HG03432 (cell line): Measurements from ENCODE around the gene SPNS3.

Experiments used
- ATAC-seq: cut with Tn5 transposase; IDR thresholded peaks from one replicate; pipeline ENCODE4 v1.9.1; 2021; ENCODE audit warnings: mild to moderate bottlenecking, moderate library complexity; ENCODE audit not compliant: unreplicated experiment

Gene SPNS3

DNA sequence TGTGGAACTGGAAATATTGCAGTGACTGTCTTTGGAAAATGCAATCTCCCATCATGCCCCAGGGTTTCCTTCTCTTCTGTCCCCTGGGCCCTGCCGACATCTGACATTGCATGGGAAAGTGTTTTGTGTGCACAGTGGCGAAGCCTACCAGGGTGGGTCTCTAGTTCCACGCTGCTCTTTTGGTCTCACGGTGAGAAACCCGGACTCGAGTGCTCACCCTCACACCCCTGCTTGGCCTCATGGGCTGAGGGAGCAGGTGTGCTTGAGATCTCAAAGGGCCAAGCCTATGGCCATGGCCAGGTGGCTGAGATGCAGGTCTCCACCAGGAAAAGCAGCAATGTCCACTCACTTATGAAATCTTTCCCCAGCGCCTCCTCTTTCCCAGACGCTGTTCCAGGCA lies 32.0 kb downstream of the SPNS3 start:
- ATAC-seq = no peak

DNA sequence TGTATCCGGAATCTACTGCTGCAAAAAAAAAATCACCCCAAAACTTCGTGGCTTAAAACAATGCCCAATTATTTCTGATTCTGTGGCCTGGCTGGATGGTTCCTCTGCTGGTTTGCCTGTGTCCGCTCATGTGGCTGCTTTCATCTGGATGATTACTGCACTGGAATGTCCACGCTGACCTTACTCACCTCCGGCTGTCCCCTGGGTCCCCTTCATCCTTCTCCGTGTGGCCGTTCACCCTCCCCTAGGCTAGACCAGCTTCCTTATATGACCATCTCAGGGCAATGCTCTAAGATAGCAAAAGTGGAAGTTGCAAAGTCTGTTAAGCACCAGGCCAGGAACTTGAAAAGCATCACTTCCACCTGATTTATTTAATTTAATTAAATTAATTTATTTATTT lies 33.5 kb downstream of the SPNS3 start:
- no peak for ATAC-seq

DNA sequence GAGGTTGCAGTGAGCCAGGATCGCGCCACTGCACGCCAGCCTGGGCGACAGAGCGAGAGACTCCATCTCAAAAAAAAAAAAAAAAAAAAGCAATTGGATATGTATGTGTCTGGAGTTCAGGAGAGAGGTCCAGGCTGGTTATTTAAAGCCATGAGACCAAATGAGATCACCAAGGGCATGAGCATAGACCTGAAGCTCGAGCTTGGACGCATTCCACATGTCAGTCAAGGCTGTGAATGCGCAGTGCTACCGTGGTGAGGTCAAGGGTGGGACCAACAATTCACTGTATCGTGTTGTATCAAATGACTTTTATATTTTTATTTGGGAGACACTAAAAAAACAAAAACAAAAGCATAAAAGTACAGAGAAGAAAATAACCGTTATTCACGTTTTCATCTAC lies 35.8 kb downstream of the SPNS3 start:
- no peak for ATAC-seq

DNA sequence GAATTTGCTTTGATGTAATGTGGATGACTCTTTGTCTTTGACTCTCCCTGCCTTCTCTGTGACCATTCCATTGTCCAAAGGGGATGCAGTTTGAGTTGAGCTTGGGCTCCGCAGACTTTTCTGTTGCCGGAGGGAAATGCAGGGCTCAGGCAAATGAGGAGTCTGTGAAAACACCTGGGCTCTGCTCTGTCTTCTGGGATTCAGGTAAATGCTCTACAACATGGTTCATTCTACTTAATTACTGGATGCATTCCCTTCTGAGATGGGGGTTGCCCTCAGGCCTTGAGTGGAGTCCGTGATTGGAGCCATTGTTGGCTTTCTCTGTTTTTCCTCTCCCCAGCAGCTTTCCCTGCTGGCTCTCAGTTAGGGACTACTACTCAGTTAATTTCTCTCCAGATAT lies 38.5 kb downstream of the SPNS3 start:
- ATAC-seq = no peak

DNA sequence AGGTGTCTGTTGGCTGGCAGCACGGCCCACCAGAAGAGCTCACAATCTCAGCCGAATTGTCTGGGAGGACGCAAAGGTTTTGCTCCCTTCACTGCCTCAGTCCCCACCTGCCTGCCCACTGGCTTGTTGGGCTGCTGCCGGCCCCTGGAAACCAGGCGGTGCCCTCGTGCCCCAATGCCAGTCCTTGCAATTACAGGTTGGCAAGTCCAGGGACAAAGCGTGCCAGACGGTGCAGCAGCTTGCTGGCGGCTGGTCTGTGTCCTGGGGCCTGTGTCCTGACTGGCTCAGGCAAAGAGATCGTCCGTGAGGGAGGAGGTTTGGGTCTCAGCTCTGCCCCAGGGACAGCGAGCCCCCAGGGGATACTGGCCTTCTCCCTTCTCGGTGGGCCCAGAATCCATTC lies 40.4 kb downstream of the SPNS3 start:
- ATAC-seq = no peak

DNA sequence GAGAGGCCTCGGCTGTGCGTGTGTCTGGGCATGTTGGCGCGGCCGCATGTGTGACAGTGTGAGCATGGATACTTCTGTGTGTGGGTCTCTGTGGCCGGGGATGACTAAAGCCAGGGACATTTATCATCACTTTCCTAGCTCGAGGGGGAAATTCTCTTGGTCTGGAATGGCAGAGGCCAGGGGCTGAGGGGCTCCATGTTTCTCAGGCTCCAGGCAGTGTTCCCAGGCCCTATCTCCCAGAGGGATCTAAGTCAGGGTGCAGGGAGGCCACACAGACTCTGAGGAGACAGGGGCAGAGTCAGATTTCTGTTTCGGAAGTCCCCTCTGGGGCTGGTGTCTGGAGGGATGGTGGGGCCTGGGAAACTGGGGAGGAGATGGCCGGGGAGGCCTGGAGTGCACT lies 41.3 kb downstream of the SPNS3 start:
- no peak for ATAC-seq

DNA sequence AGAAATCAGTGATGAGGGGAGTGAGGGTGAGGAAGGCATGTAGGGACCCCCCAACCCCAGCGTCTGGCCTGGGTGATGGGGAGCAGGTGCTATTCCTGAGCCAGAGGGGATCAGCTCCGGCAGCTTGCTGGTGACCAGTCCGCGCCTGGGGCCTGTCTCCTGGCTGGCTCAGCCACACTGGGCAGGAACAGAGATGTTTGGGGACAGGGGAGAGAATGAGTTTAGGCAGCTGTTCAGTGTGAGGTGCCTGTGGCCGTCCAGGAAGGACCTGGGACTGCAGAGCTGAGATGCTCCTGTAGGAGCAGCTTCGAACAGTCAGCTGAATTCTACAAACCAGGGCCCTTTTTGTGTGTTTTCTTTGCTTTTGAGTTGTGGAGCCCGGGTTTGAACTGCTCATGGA lies 41.7 kb downstream of the SPNS3 start:
- ATAC-seq = no peak

DNA sequence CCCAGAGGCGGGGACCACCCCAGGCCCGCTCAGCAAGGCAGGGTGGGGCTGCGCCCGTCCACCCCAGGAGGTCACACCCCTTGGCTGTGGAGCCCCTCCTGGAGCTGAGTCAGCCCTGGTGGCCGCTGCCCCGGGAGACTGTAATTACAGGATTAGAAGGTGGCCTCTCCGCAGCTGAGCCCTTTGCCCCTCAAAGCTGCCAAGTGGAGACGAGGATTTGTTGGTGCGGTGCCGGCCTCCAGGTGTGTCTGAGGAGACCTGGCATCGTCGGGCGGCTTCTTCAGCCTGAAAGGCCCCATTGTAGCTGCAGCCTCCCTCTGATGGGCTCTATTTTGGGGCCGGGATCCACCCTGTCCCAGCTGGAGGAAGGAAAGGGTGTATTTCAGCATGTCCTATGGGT lies 42.3 kb downstream of the SPNS3 start:
- no peak for ATAC-seq

DNA sequence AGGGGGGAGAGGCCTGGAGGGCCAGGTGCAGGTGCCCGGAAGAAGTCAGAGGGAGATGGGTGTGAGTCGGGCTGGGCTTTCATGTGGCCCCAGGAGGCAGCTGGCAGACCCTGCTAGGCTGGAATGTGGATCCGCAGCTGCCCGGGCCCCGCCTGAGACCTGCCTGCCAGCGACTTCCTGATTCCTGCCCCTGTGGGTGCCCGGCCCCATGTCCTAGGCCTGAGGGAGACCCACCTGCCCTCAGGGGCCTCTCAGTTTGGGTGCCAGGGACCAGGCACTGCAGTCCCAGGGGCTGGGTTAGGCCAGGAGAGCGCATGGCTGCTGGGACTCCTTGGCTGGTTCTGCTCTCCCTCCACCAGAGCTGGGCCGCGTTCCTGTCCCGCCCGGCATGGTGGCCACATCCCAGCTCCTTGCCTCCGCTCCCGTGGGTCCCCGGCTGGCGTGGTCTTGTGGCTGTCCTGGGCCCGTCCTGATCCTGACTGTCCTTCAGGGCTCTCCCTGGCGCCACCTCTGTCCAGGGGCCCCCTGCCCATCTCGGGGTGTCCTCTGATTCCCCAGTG lies 42.9 kb downstream of the SPNS3 start:
- no peak for ATAC-seq

DNA sequence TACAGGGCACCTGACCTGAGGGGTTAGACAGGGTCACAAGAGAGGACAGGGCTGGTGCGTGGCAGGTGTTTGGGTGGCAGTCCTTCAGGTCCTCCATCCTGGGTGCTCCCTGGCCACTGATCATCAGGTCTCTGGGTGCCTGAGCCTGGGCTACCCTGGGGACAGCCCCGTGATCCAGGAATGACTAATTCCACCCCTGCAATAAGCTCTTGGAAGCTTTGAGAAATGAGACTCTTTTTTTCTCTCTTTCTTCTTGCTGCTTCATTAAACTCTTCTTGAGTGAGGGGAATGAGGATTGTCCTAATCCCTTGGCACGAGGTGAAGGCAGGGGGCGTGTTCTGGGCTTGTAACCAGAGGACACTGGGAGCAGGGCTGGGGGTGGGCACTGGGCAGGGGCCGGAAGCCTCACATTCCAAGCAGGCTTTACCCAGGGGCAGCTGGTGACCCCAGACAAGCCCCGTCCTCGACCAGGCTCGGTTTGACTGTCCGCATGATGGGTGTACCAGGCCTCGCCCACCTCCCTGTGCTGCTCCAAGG lies 43.6 kb downstream of the SPNS3 start:
- ATAC-seq = no peak

DNA sequence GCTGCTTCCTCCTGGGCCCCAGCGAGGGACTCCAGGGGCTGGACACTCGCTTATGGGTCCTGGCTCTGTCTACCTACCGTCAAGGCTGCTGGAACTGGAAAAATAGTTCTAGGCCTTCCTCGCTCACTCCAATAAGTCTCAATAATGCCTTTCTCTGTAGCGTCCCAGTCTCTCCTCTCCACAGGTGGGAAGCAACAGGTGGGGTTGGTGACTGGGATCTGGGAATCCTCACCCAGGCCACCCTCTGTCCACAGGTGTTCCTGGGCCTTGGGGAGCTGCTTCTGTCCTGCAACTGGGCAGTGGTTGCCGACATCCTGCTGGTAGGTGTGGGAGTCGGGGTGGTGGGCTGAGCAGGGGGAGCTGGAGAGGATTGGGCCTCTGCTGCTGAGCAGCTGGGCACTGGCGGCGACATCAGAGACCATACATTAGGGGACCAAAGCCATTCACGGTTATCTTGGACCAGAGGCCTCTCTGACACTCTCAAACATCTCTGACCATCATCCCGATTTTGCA lies 44.6 kb downstream of the SPNS3 start:
- ATAC-seq = no peak

DNA sequence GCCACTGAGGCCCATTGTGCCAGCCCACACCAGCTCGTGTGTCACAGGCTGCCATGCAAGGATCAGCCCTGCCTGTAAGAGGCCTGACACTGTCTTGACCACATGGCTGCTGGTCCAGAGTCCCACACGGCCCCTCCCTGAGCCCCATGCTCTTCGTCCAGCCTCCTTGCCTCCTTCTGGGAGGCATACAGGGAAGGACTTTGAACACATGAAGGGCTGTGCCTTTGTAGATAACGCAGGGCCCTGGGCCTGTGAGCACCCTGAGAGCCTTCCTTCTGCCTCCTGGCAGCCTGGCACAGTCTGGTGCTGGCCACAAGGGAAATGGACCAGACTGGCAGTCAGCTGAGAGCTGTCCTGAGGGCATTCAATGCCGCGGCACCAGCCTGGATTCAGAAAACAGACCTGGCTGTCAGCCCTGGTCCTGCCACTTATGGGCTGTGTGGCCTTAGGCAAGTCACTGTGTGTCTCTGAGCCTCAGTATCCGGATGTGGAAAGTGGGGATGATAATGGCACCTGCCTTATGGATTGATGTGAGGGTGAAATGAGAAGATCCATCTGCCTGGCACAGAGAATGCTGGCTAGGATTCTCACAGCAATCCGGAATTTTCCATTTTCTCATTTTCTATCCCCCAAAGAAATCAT lies 45.7 kb downstream of the SPNS3 start:
- no peak for ATAC-seq

DNA sequence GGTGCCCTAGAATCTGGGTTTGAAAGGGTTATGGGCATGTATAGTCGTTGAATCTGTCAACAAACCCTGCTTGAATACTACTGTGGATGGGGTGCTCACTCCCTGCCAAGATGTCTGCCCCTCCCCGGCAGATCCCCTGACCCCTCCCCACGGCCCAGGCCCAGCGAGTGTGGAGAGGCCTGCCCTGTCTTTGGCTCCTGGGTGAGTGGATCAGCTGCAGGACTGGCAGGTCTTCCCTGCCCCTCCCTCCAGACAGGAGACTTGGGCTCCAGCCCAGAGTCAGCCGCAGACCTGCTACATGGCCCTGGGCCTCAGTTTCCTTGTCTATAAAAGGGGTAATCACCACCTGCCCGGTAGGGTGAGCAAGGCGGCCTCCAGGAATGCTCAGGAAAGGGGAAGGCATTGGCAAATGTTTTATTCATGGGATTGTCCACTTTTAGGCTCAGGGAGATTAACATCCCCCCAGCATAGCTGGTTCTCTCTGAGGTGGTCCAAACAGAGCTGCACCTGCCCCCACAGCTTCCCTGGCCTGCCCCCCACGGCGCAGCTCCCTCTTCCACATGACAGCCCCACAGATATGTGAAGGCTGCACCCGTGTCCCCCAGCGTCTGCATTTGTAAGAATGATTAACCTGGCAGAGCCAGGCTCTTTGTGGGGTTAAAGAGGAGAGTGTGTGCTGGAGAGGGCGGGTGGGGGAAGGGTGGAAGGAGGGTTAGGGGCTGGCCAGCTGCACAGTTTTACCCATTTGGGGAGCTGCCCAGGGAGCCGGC lies 46.4 kb downstream of the SPNS3 start:
- ATAC-seq = no peak

DNA sequence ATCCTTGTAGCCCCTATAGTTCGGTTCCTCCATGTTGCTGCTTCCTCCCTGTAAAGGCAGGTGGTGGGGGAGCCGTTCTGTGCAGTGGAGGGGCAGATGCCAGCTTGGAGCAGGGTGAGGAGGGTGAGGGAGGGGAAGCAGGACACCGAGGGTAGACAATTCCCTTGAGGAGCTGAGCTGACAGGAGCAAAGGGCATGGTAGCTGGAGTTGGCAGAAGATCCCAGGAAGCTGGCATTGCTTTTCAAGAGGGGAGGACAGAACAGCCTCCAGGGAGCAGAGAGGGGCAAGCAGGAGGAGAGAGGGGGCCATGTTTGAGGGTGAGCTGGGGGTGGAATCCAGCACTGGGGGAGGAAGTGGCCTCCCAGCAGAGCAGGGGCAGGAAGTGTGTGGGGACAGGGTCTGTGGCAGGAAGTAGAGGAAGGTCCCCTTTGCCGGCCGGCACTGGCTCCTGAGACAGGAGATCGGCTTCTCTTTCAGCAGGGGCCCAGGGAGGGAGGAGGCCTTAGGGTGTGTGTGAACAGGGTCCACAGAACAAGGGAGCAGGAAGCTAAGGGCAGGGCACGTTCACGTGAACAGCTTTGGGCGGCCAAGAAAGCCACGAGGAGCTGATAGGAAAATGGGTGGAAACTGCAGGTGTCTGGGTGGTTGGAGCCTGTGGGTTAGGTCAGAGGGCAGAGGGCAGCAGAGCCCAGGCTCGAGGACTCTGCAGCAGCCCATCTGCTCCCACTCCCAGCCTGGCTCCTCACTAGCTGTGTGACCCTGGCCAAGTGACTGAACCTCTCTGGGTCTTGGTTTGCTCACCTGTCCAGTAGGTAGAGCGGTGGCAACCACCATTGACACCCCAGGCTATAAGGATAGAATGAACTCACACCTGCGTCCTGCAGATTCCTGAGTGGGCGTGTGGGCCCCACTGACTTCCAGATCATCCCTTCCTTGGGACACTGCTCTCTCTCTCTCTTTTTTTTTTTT lies 47.5 kb downstream of the SPNS3 start:
- ATAC-seq = no peak

DNA sequence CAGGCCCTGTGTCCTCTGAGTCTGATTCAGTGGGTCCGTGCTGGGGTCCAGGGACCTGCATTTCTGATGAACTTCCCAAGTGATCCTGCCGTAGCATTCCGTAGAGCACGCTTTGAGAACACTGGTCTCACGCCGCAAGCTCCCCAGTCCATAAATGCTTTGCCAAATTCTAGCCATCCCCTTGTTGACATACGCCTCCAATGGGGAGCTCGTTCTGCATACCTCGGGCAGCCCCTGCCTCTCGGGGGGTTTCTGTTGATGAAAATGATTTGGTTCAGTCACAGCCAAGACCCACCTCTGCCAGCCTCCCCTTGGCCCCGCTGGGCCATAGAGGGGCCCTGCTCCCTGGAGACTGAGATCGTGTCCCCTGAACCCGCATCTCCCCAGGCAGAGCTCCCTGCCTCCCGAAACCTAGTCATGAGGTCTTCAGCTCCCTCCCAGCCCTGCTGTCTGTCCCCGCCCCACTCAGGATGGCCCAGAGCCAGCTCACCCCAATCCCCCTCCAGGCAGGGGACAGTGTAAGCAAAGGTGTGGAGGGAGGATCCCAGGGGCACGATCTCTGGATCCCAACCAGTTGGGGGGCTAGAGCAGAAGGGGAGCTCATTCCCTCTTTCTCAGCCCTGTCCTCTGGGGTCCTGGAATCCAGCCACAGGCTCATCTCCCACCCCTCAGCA lies 48.7 kb downstream of the SPNS3 start:
- no peak for ATAC-seq

DNA sequence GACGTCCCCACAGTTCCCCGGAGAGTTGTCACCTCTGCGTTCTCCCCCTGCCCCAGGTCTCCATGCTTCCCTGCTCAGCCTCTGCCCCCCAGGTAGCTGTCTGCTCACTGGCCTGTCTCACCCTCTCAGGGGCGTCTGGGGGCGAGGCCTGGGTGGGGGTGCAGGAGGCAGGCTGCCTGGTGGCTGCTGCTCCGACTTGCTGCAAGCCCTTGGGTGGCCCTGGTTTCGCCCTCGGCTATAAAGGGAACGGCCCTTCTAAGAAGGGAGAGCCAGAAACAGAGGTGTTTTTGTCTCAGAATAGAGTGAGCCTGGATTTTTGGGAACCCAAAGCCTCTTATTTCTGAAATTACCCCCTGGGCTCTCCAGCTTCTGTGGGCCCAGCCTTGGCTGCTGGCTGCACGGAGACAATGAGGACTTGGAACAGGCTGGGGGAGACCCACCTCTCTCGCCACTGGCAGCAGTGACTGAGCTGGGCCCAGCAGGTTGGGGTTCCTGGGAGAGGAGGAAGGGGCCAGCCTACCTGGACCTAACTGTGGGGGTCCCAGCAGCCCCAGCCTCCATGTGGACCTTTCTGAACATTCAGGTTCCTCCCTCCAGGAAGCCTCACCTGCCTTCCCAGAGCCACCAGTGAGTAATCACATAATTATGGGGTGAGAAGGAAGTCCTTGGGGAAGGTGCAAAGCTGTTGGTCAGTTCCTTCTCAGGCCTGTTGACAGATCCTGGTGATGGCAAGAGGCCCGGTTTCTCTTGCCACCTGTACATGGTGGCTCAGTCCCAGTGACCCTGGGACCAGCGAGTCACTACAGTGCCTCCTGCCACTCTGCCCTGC lies 49.5 kb downstream of the SPNS3 start:
- ATAC-seq = no peak

DNA sequence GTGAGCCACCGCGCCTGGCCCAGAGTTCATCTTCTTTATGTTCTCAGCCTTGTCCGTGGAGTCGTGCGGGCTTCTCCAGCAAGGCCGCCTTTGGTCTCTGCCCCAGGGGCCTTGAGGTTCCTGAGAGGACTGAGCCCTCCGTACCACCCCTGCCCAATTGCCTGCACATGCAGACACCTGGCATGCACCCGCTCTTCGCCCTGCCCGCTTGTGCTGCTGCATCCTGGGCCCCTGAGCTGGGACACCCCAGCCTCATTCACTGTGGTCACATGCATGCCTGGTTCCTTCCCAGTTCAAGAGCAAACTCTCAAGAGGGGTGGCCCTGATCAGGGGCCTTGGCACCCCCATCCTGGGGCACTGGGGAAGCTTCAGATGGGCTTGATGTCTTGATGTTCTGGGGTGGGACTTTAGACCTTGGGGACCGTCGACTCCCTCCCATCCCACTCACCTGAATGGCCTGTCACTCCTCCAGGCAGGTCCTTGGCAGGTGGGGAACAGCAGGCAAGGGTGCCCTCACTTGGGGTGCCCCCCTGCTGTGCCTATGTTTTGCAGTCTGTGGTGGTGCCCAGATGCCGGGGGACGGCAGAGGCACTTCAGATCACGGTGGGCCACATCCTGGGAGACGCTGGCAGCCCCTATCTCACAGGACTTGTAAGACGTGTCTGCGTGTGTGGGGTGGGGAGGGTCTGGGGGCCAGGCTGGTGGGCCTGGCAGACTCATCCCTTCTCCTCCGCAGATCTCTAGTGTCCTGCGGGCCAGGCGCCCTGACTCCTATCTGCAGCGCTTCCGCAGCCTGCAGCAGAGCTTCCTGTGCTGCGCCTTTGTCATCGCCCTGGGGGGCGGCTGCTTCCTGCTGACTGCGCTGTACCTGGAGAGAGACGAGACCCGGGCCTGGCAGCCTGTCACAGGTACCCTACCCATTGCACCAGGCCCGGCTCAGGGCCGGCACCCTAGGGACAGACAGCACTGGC lies 52.2 kb downstream of the SPNS3 start:
- no peak for ATAC-seq

DNA sequence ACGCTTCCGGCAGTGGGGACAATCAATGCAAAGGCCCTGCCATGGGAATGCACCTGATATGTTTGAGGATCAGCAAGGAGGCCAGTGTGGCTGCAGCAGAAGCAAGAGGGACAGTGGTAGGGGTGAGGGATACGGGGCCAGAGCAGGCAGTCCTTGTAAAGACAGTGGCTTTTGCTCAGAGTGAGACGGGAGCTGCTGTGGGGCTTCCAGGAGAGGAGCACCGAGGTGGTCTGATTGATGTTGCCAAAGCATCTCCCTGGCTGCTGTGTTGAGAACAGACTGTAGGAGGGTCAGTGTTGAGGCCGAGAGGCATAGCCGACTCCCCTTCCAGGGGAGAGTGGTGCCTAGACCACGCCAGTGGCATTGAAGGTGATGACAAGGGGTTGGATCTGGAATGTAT lies 53.6 kb downstream of the SPNS3 start:
- no peak for ATAC-seq
